GM19023 (cell line): Measurements from ENCODE around the gene TRMT44.

Source experiments
- ATAC-seq: cut with Tn5 transposase; IDR thresholded peaks from one replicate; pipeline ENCODE4 v1.9.1; 2021; ENCODE audit warnings: mild to moderate bottlenecking, moderate library complexity; ENCODE audit not compliant: unreplicated experiment

Gene TRMT44

GRCh38 chr4:8433136-8433535 is 7.4 kb upstream of the TRMT44 start:
- ATAC-seq = no peak

- ATAC-seq = no peak
These were observed 6.1 kb upstream of the TRMT44 start for GRCh38 chr4:8434251-8435073.

- ATAC-seq = peak; percentile 74
These were observed 4.9 kb upstream of the TRMT44 start for GRCh38 chr4:8435656-8436121.

GRCh38 chr4:8437281-8437680 is 3.3 kb upstream of the TRMT44 start:
- ATAC-seq = no peak

GRCh38 chr4:8438743-8439142 is 1.8 kb upstream of the TRMT44 start:
- ATAC-seq = no peak

- ATAC-seq = no peak
These were observed 1.4 kb upstream of the TRMT44 start for GRCh38 chr4:8439168-8439567.

GRCh38 chr4:8439914-8440491 is 574 bp upstream of the TRMT44 start:
- ATAC-seq = peak; percentile 16

GRCh38 chr4:8441499-8442091 is 1.0 kb downstream of the TRMT44 start:
- ATAC-seq = no peak

GRCh38 chr4:8442596-8443358 is 2.2 kb downstream of the TRMT44 start:
- no peak for ATAC-seq

- ATAC-seq = no peak
These were observed 3.2 kb downstream of the TRMT44 start for GRCh38 chr4:8443801-8444200.

- ATAC-seq = no peak
These were observed 5.5 kb downstream of the TRMT44 start for GRCh38 chr4:8446122-8446521.

GRCh38 chr4:8451440-8452182 is 11.0 kb downstream of the TRMT44 start:
- ATAC-seq = no peak

GRCh38 chr4:8453957-8454356 is 13.4 kb downstream of the TRMT44 start:
- no peak for ATAC-seq

GRCh38 chr4:8457646-8458252 is 17.2 kb downstream of the TRMT44 start:
- ATAC-seq = no peak

GRCh38 chr4:8459867-8460445 is 19.4 kb downstream of the TRMT44 start:
- no peak for ATAC-seq

GRCh38 chr4:8461086-8461485 is 20.5 kb downstream of the TRMT44 start:
- ATAC-seq = no peak

GRCh38 chr4:8461616-8462015 is 21.0 kb downstream of the TRMT44 start:
- no peak for ATAC-seq

- ATAC-seq = no peak
These were observed 23.2 kb downstream of the TRMT44 start for GRCh38 chr4:8463811-8464210.

- ATAC-seq = no peak
These were observed 23.8 kb downstream of the TRMT44 start for GRCh38 chr4:8464381-8464780.
